C4-2B (cell line): ENCODE results near the gene RNU6-1.

ENCODE experiments used
- ZFX ChIP-seq: fragments of 450-650 bp; IDR thresholded peaks from 2 replicates; pipeline ENCODE4 v1.6.1; 2017
- TF ChIP-seq, protein P1 (sequence below): fragments of 450-650 bp; conservative IDR thresholded peaks from 2 replicates; pipeline ENCODE4 v1.5.1; 2017; ENCODE audit warnings: mild to moderate bottlenecking

DNA sequence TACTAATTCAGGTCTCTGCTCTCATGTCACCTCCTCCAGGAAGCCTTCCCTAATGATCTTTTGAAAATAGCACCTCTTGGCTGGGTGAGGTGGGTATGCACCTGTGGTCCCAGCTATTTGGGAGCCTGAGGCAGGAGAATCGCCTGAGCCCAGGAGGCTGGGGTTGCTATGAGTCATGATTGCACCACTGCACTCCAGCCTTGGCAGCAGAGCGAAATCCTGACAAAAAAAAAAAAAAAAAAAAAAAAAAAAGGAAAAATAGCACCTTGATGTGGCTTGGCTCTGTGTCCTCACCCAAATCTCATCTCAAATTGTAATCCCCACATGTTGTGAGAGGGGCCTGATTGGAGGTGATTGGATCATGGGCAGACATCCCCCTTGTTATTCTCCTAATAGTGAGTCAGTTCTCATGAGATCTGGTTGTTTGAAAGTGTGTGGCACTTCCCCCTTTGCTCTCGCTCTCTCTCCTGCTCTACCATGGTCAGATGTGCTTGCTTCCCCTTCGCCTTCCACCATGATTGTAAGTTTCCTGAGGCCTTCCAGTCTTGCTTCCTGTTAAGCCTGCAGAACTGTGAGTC lies 11.2 kb upstream of the RNU6-1 start:
- TF ChIP-seq, protein P1, sequence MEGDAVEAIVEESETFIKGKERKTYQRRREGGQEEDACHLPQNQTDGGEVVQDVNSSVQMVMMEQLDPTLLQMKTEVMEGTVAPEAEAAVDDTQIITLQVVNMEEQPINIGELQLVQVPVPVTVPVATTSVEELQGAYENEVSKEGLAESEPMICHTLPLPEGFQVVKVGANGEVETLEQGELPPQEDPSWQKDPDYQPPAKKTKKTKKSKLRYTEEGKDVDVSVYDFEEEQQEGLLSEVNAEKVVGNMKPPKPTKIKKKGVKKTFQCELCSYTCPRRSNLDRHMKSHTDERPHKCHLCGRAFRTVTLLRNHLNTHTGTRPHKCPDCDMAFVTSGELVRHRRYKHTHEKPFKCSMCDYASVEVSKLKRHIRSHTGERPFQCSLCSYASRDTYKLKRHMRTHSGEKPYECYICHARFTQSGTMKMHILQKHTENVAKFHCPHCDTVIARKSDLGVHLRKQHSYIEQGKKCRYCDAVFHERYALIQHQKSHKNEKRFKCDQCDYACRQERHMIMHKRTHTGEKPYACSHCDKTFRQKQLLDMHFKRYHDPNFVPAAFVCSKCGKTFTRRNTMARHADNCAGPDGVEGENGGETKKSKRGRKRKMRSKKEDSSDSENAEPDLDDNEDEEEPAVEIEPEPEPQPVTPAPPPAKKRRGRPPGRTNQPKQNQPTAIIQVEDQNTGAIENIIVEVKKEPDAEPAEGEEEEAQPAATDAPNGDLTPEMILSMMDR, result no peak
- no peak for TF ChIP-seq ZFX
